Activated CD4-positive, alpha-beta memory T cell treated with anti-CD3 and anti-CD28 coated beads for 36 hours (primary cell): ENCODE data around the gene SELENOO. TPM values are rescaled to one million over a fixed set of nuclear protein-coding genes. Genes with fewer than 3 reads are reported as not detected.

Experiments used
- CTCF ChIA-PET: fragments of 350-600 bp; sonication (Branson Sonifier 250); formaldehyde crosslinking; loops from one replicate; lab custom pipeline; 2021; ENCODE audit warnings: antibody characterized with exemption, inconsistent platforms; lab: Charles Lee
- POLR2A ChIA-PET: fragments of 350-600 bp; sonication (Branson Sonifier 250); formaldehyde crosslinking; loops from one replicate; lab custom pipeline; 2021; ENCODE audit warnings: antibody characterized with exemption; lab: Charles Lee
- DNase-seq: peaks from one replicate; pipeline ENCODE4 v3.0.0-alpha.2; 2020
- H3K27ac Mint-ChIP-seq: one replicate; pipeline ENCODE4 v1.8.0; 2021; ENCODE audit warnings: mixed read lengths
- H3K27me3 Mint-ChIP-seq: one replicate; pipeline ENCODE4 v1.8.0; 2021; ENCODE audit warnings: mixed read lengths
- H3K36me3 Mint-ChIP-seq: one replicate; pipeline ENCODE4 v1.8.0; 2021; ENCODE audit warnings: mixed read lengths
- H3K4me1 Mint-ChIP-seq: one replicate; pipeline ENCODE4 v1.8.0; 2021; ENCODE audit warnings: low read depth, mixed read lengths
- H3K4me3 Mint-ChIP-seq: one replicate; pipeline ENCODE4 v1.8.0; 2021; ENCODE audit warnings: mild to moderate bottlenecking, mixed read lengths
- H3K9me3 Mint-ChIP-seq: one replicate; pipeline ENCODE4 v1.8.0; 2021; ENCODE audit warnings: mixed read lengths
- intact Hi-C: fragments of 100-400 bp; cut with micrococcal nuclease; formaldehyde crosslinking; loops from one replicate; pipeline ENCODE4 v1.15.1; 2023
- total RNA-seq, 2 experiments: library from RNA; stranded (reverse); gene quantifications; one replicate each; pipeline ENCODE4 v1.2.3, GENCODE V29; 2021

SELENOO gene
- total RNA-seq, 2 experiments from 2014 or later: 18.8 to 19.7 TPM

- DNase-seq: no peak
- Mint-ChIP-seq H3K9me3 (no peaks in the 10 kb centered on the region), H3K4me3 (no peak overlapping the region), H3K27ac (no peak overlapping the region), H3K27me3 (no peaks in the 10 kb centered on the region), H3K36me3 (peaks cover 37% of the 10 kb centered on the region), H3K4me1 (no peaks in the 10 kb centered on the region)
- POLR2A ChIA-PET: no interaction called here
- intact Hi-C loops: no loop called here
- CTCF ChIA-PET: interaction anchor here (1.4 to 1.6 kb wide), 2 partner anchors 70 to 307 kb away, joined by 3 to 6 read pairs; partner anchors contain the start of gene SCO2
Observed at GRCh38 chr22:50218153-50218995, 17.6 kb downstream of the SELENOO start.

- POLR2A ChIA-PET: interaction anchor here (1.1 kb wide), 1 partner anchor 27 kb away, joined by 3 read pairs; no protein-coding TSS in a partner anchor
- Mint-ChIP-seq H3K27me3 (no peaks in the 10 kb centered on the region), H3K4me3 (no peak overlapping the region), H3K4me1 (no peaks in the 10 kb centered on the region), H3K27ac (no peak overlapping the region), H3K9me3 (no peaks in the 10 kb centered on the region), H3K36me3 (peaks cover 36% of the 10 kb centered on the region)
- CTCF ChIA-PET: interaction anchor here (1.4 to 1.6 kb wide), 2 partner anchors 71 to 306 kb away, joined by 3 to 6 read pairs; partner anchors contain the start of gene SCO2
- no peak for DNase-seq
- intact Hi-C loops: no loop called here
Observed at GRCh38 chr22:50218996-50219727, 18.4 kb downstream of the SELENOO start.

GRCh38 chr22:50219800-50220602, 19.2 kb downstream of the SELENOO start:
- ChIA-PET CTCF (interaction anchor here (1.6 kb wide), 1 partner anchor 71 kb away, joined by 6 read pairs; no protein-coding TSS in a partner anchor), POLR2A (interaction anchor here (1.1 kb wide), 1 partner anchor 28 kb away, joined by 3 read pairs; no protein-coding TSS in a partner anchor)
- peaks cover 34% of the 10 kb centered on the region for H3K36me3 Mint-ChIP-seq
- H3K27ac Mint-ChIP-seq: no peak overlapping the region
- H3K4me3 Mint-ChIP-seq: no peak overlapping the region
- DNase-seq: no peak
- no peaks in the 10 kb centered on the region for H3K4me1 Mint-ChIP-seq
- H3K27me3 Mint-ChIP-seq: no peaks in the 10 kb centered on the region
- H3K9me3 Mint-ChIP-seq: no peaks in the 10 kb centered on the region
- intact Hi-C loops: no loop called here

- no peak overlapping the region for H3K27ac Mint-ChIP-seq
- ChIA-PET CTCF (no interaction called here), POLR2A (no interaction called here)
- H3K4me3 Mint-ChIP-seq: no peak overlapping the region
- H3K27me3 Mint-ChIP-seq: no peaks in the 10 kb centered on the region
- H3K4me1 Mint-ChIP-seq: no peaks in the 10 kb centered on the region
- peaks cover 29% of the 10 kb centered on the region for H3K36me3 Mint-ChIP-seq
- H3K9me3 Mint-ChIP-seq: no peaks in the 10 kb centered on the region
- intact Hi-C loops: no loop called here
- no peak for DNase-seq
Observed at GRCh38 chr22:50220603-50221409, 20.0 kb downstream of the SELENOO start.

GRCh38 chr22:50221410-50222300, 20.8 kb downstream of the SELENOO start:
- H3K9me3 Mint-ChIP-seq: no peaks in the 10 kb centered on the region
- CTCF ChIA-PET: no interaction called here
- H3K36me3 Mint-ChIP-seq: peaks cover 23% of the 10 kb centered on the region
- POLR2A ChIA-PET: no interaction called here
- H3K4me3 Mint-ChIP-seq: no peak overlapping the region
- H3K27ac Mint-ChIP-seq: no peak overlapping the region
- no peaks in the 10 kb centered on the region for H3K4me1 Mint-ChIP-seq
- no peak for DNase-seq
- H3K27me3 Mint-ChIP-seq: no peaks in the 10 kb centered on the region
- intact Hi-C loops: no loop called here

GRCh38 chr22:50222508-50222907, 21.7 kb downstream of the SELENOO start:
- Mint-ChIP-seq H3K27me3 (no peaks in the 10 kb centered on the region), H3K4me1 (no peaks in the 10 kb centered on the region), H3K27ac (no peak overlapping the region), H3K9me3 (no peaks in the 10 kb centered on the region), H3K4me3 (no peak overlapping the region), H3K36me3 (peaks cover 20% of the 10 kb centered on the region)
- intact Hi-C loops: no loop called here
- ChIA-PET POLR2A (no interaction called here), CTCF (no interaction called here)
- no peak for DNase-seq

- intact Hi-C loops: no loop called here
- Mint-ChIP-seq H3K9me3 (no peaks in the 10 kb centered on the region), H3K36me3 (peaks cover 17% of the 10 kb centered on the region), H3K27ac (no peak overlapping the region), H3K4me1 (no peaks in the 10 kb centered on the region), H3K4me3 (no peak overlapping the region), H3K27me3 (no peaks in the 10 kb centered on the region)
- no peak for DNase-seq
- ChIA-PET CTCF (no interaction called here), POLR2A (no interaction called here)
Observed at GRCh38 chr22:50224071-50224470, 23.3 kb downstream of the SELENOO start.

- CTCF ChIA-PET: no interaction called here
- POLR2A ChIA-PET: no interaction called here
- Mint-ChIP-seq H3K9me3 (no peaks in the 10 kb centered on the region), H3K27me3 (no peaks in the 10 kb centered on the region), H3K4me3 (no peak overlapping the region), H3K4me1 (no peaks in the 10 kb centered on the region), H3K36me3 (peaks cover 12% of the 10 kb centered on the region), H3K27ac (no peak overlapping the region)
- intact Hi-C loops: no loop called here
- no peak for DNase-seq
Observed at GRCh38 chr22:50225200-50225969, 24.6 kb downstream of the SELENOO start.

GRCh38 chr22:50226063-50226874, 25.5 kb downstream of the SELENOO start:
- POLR2A ChIA-PET: no interaction called here
- H3K9me3 Mint-ChIP-seq: no peaks in the 10 kb centered on the region
- no peaks in the 10 kb centered on the region for H3K27me3 Mint-ChIP-seq
- no peak for DNase-seq
- intact Hi-C loops: no loop called here
- CTCF ChIA-PET: no interaction called here
- peaks cover 12% of the 10 kb centered on the region for H3K36me3 Mint-ChIP-seq
- H3K27ac Mint-ChIP-seq: no peak overlapping the region
- H3K4me3 Mint-ChIP-seq: no peak overlapping the region
- no peaks in the 10 kb centered on the region for H3K4me1 Mint-ChIP-seq

- no peak overlapping the region for H3K27ac Mint-ChIP-seq
- peaks cover 12% of the 10 kb centered on the region for H3K36me3 Mint-ChIP-seq
- intact Hi-C loops: no loop called here
- H3K27me3 Mint-ChIP-seq: no peaks in the 10 kb centered on the region
- no peak for DNase-seq
- H3K4me1 Mint-ChIP-seq: no peaks in the 10 kb centered on the region
- POLR2A ChIA-PET: no interaction called here
- CTCF ChIA-PET: interaction anchor here (1.2 kb wide), 1 partner anchor 10 kb away, joined by 3 read pairs; no protein-coding TSS in a partner anchor
- no peaks in the 10 kb centered on the region for H3K9me3 Mint-ChIP-seq
- H3K4me3 Mint-ChIP-seq: no peak overlapping the region
Observed at GRCh38 chr22:50226875-50227165, 26.0 kb downstream of the SELENOO start.
